Neural cell (in vitro differentiated cells): ENCODE data around the gene HOXB1.

ENCODE experiments used
- CTCF ChIP-seq: fragments of 450-650 bp; IDR thresholded peaks from 2 replicates; pipeline ENCODE4 v1.5.1; 2014; ENCODE audit warnings: antibody characterized with exemption, mild to moderate bottlenecking, moderate library complexity; ENCODE audit not compliant: poor library complexity, severe bottlenecking
- EP300 ChIP-seq: fragments of 450-650 bp; conservative IDR thresholded peaks from 2 replicates; pipeline ENCODE4 v1.6.1; 2014; ENCODE audit warnings: antibody characterized with exemption, mild to moderate bottlenecking, moderate library complexity; ENCODE audit not compliant: poor library complexity, severe bottlenecking
- EZH2 ChIP-seq: fragments of 200-600, 300-800 bp; shearing (Covaris generic), sonication (generic); IDR thresholded peaks from 2 replicates; pipeline ENCODE4 v1.6.1; 2014; ENCODE audit warnings: antibody characterized with exemption, low read length, borderline replicate concordance, mild to moderate bottlenecking; ENCODE audit not compliant: insufficient read depth, poor library complexity, severe bottlenecking
- POLR2AphosphoS5 ChIP-seq: IDR thresholded peaks from 2 replicates; pipeline ENCODE4 v1.6.1; 2012
- RAD21 ChIP-seq: fragments of 450-650 bp; conservative IDR thresholded peaks from 2 replicates; pipeline ENCODE4 v1.6.1; 2014; ENCODE audit warnings: antibody characterized with exemption, mild to moderate bottlenecking, moderate library complexity
- SMC3 ChIP-seq: fragments of 450-650 bp; conservative IDR thresholded peaks from 2 replicates; pipeline ENCODE4 v1.6.1; 2014; ENCODE audit warnings: antibody characterized with exemption, mild to moderate bottlenecking, moderate library complexity; ENCODE audit not compliant: poor library complexity
- TAF1 ChIP-seq: IDR thresholded peaks from 2 replicates; pipeline ENCODE4 v1.6.1; 2012; ENCODE audit warnings: low read depth
- TF ChIP-seq, protein P1 (sequence below): IDR thresholded peaks from 2 replicates; pipeline ENCODE4 v1.6.1; 2012; ENCODE audit warnings: borderline replicate concordance

- no peak for TF ChIP-seq CTCF
- no peak for TF ChIP-seq SMC3
- no peak for TF ChIP-seq EP300
- TF ChIP-seq EZH2, result peak; percentile 3
- no peak for TF ChIP-seq POLR2AphosphoS5
- TF ChIP-seq, protein P1, sequence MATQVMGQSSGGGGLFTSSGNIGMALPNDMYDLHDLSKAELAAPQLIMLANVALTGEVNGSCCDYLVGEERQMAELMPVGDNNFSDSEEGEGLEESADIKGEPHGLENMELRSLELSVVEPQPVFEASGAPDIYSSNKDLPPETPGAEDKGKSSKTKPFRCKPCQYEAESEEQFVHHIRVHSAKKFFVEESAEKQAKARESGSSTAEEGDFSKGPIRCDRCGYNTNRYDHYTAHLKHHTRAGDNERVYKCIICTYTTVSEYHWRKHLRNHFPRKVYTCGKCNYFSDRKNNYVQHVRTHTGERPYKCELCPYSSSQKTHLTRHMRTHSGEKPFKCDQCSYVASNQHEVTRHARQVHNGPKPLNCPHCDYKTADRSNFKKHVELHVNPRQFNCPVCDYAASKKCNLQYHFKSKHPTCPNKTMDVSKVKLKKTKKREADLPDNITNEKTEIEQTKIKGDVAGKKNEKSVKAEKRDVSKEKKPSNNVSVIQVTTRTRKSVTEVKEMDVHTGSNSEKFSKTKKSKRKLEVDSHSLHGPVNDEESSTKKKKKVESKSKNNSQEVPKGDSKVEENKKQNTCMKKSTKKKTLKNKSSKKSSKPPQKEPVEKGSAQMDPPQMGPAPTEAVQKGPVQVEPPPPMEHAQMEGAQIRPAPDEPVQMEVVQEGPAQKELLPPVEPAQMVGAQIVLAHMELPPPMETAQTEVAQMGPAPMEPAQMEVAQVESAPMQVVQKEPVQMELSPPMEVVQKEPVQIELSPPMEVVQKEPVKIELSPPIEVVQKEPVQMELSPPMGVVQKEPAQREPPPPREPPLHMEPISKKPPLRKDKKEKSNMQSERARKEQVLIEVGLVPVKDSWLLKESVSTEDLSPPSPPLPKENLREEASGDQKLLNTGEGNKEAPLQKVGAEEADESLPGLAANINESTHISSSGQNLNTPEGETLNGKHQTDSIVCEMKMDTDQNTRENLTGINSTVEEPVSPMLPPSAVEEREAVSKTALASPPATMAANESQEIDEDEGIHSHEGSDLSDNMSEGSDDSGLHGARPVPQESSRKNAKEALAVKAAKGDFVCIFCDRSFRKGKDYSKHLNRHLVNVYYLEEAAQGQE, result no peak
- no peak for TF ChIP-seq TAF1
- TF ChIP-seq RAD21, result no peak
Measured at GRCh38 chr17:48579471-48579759, 48.6 kb upstream of the HOXB1 start.
